Astrocyte (in vitro differentiated cells and primary cell): ENCODE data around the gene USP48. TPM values are rescaled to one million over a fixed set of nuclear protein-coding genes. Genes with fewer than 3 reads are reported as not detected.
"Not testable (repeated sequence)": the region's sequence is repeated elsewhere in the genome, so short reads cannot be mapped to it uniquely, and the experiment has no call there.

Experiments
- DNase-seq: peaks from one replicate; pipeline ENCODE4 v3.0.0-alpha.2; 2010; ENCODE audit warnings: low read depth
- FAIRE-seq: peaks from 2 replicates; lab custom pipeline; 2011; peaks lifted over from hg19 to GRCh38; lab: Jason Lieb, UNC
- H2AFZ ChIP-seq: 2 replicates; pipeline ENCODE4 v1.6.0; 2012; ENCODE audit warnings: low read depth, low read length, inconsistent platforms
- H3K27ac ChIP-seq: 2 replicates; pipeline ENCODE4 v1.5.1; 2011; ENCODE audit warnings: low read depth, low read length, inconsistent platforms
- H3K27me3 ChIP-seq: 2 replicates; pipeline ENCODE4 v1.6.0; 2011; ENCODE audit warnings: low read length, inconsistent platforms; ENCODE audit not compliant: insufficient read depth
- H3K36me3 ChIP-seq: 2 replicates; pipeline ENCODE4 v1.5.1; 2011; ENCODE audit warnings: low read length, inconsistent platforms; ENCODE audit not compliant: insufficient read depth
- H3K4me1 ChIP-seq: 2 replicates; pipeline ENCODE4 v1.5.1; 2011; ENCODE audit warnings: low read length, inconsistent platforms; ENCODE audit not compliant: insufficient read depth
- H3K4me2 ChIP-seq: 2 replicates; pipeline ENCODE4 v1.6.0; 2012; ENCODE audit warnings: low read length, inconsistent platforms
- H3K4me3 ChIP-seq: 2 replicates; pipeline ENCODE4 v1.5.1; 2011; ENCODE audit warnings: low read depth, mild to moderate bottlenecking, low read length, inconsistent platforms; ENCODE audit not compliant: insufficient read depth
- H3K79me2 ChIP-seq: 2 replicates; pipeline ENCODE4 v1.6.0; 2012; ENCODE audit warnings: mild to moderate bottlenecking, low read length, inconsistent platforms; ENCODE audit not compliant: insufficient read depth
- H3K9ac ChIP-seq: 2 replicates; pipeline ENCODE4 v1.6.0; 2012; ENCODE audit warnings: mild to moderate bottlenecking, low read length, inconsistent platforms
- H3K9me3 ChIP-seq: 2 replicates; pipeline ENCODE4 v1.5.1; 2012; ENCODE audit warnings: low read depth, mild to moderate bottlenecking, low read length, inconsistent platforms; ENCODE audit not compliant: insufficient read depth
- H4K20me1 ChIP-seq: 2 replicates; pipeline ENCODE4 v1.6.0; 2012; ENCODE audit warnings: low read length, inconsistent platforms; ENCODE audit not compliant: insufficient read depth
- H3K27ac Mint-ChIP-seq: one replicate; pipeline ENCODE4 v1.8.0; 2021; ENCODE audit warnings: mild to moderate bottlenecking, mixed read lengths; ENCODE audit not compliant: unreplicated experiment
- H3K27me3 Mint-ChIP-seq: one replicate; pipeline ENCODE4 v1.8.0; 2021; ENCODE audit warnings: low read depth, mixed read lengths; ENCODE audit not compliant: unreplicated experiment
- H3K36me3 Mint-ChIP-seq: one replicate; pipeline ENCODE4 v1.8.0; 2021; ENCODE audit warnings: low read depth, mixed read lengths; ENCODE audit not compliant: unreplicated experiment
- H3K4me1 Mint-ChIP-seq: one replicate; pipeline ENCODE4 v1.8.0; 2021; ENCODE audit warnings: low read depth, mixed read lengths; ENCODE audit not compliant: unreplicated experiment
- H3K4me3 Mint-ChIP-seq: one replicate; pipeline ENCODE4 v1.8.0; 2021; ENCODE audit warnings: mild to moderate bottlenecking, moderate library complexity, mixed read lengths; ENCODE audit not compliant: unreplicated experiment
- H3K9me3 Mint-ChIP-seq: one replicate; pipeline ENCODE4 v1.8.0; 2021; ENCODE audit warnings: mild to moderate bottlenecking, mixed read lengths; ENCODE audit not compliant: unreplicated experiment
- EZH2 ChIP-seq: IDR thresholded peaks from 2 replicates; pipeline ENCODE4 v1.6.1; 2012; ENCODE audit warnings: mild to moderate bottlenecking, low read length, inconsistent platforms; ENCODE audit not compliant: insufficient read depth
- total RNA-seq: library from RNA; stranded (reverse); gene quantifications from 2 replicates; pipeline ENCODE4 v1.2.1, GENCODE V29; 2021
- TF ChIP-seq, protein P1 (sequence below): IDR thresholded peaks from 2 replicates; pipeline ENCODE4 v1.5.1; 2011; ENCODE audit warnings: low read depth, mild to moderate bottlenecking, inconsistent platforms, low read length, moderate library complexity; ENCODE audit not compliant: insufficient read depth

USP48 gene
- total RNA-seq, 1 donor from 2014 or later: 85.7 TPM

DNA sequence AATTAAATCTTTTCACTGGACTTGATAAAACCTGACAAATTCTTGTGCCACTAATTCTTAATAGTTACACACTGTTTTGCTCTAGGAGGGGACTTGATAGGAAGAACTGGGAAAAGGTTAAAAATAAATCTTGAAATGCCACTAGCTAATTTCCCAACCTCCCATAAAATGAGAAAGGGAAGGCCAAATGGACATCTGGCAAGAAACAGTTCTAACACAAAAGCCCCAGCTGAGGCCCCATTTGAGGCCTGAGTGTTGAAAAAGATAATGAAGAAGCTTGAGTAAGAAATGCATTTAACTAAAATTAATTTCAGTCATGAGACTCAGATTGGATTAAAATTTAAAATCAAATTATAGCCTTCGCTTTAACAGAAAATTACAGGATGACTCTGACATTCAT lies 102.6 kb downstream of the USP48 start:
- H3K4me2 ChIP-seq: no peak overlapping the region
- TF ChIP-seq, protein P1, sequence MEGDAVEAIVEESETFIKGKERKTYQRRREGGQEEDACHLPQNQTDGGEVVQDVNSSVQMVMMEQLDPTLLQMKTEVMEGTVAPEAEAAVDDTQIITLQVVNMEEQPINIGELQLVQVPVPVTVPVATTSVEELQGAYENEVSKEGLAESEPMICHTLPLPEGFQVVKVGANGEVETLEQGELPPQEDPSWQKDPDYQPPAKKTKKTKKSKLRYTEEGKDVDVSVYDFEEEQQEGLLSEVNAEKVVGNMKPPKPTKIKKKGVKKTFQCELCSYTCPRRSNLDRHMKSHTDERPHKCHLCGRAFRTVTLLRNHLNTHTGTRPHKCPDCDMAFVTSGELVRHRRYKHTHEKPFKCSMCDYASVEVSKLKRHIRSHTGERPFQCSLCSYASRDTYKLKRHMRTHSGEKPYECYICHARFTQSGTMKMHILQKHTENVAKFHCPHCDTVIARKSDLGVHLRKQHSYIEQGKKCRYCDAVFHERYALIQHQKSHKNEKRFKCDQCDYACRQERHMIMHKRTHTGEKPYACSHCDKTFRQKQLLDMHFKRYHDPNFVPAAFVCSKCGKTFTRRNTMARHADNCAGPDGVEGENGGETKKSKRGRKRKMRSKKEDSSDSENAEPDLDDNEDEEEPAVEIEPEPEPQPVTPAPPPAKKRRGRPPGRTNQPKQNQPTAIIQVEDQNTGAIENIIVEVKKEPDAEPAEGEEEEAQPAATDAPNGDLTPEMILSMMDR: no peak
- no peak for TF ChIP-seq EZH2
- Mint-ChIP-seq H3K9me3 (peaks cover 5% of the 10 kb centered on the region), H3K36me3 (peaks cover 35% of the 10 kb centered on the region), H3K4me3 (no peak overlapping the region), H3K27me3 (no peaks in the 10 kb centered on the region), H3K27ac (no peak overlapping the region), H3K4me1 (no peaks in the 10 kb centered on the region)
- no peak for DNase-seq
- H3K4me1 ChIP-seq: no peaks in the 10 kb centered on the region
- peaks cover 9% of the 10 kb centered on the region for H3K36me3 ChIP-seq
- no peaks in the 10 kb centered on the region for H3K79me2 ChIP-seq
- no peak for FAIRE-seq
- H2AFZ ChIP-seq: no peak overlapping the region
- H3K9ac ChIP-seq: no peak overlapping the region
- H3K27me3 ChIP-seq: no peaks in the 10 kb centered on the region
- H3K27ac ChIP-seq: no peak overlapping the region
- no peaks in the 10 kb centered on the region for H4K20me1 ChIP-seq
- H3K9me3 ChIP-seq: no peaks in the 10 kb centered on the region
- no peak overlapping the region for H3K4me3 ChIP-seq

DNA sequence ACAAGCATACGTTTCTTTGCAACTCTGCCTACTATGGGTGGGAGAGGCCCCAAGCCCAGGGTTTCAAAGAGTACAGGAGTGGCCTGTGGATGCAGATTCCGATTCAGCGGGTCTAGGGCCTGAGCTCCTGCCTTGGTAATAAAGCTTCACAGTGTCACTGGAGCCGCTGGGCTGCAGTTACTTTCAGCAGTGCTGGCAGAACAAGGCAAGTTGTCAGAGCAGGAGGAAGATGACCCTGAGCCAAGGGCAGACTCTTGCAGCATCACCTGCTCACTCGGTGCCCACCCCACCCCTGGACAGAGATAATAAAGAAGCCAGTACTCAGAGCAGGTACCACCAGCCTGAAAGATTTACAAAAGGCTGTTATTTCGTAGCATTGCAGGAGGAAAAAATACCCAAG lies 105.8 kb downstream of the USP48 start:
- FAIRE-seq (no peak), DNase-seq (no peak)
- Histone ChIP-seq H2AFZ (no peak overlapping the region), H3K27me3 (no peaks in the 10 kb centered on the region), H4K20me1 (peaks cover 14% of the 10 kb centered on the region), H3K79me2 (no peaks in the 10 kb centered on the region), H3K27ac (no peak overlapping the region), H3K4me3 (no peak overlapping the region), H3K4me1 (peaks cover 18% of the 10 kb centered on the region), H3K4me2 (no peak overlapping the region), H3K9ac (no peak overlapping the region), H3K36me3 (peaks cover 4% of the 10 kb centered on the region), H3K9me3 (no peaks in the 10 kb centered on the region)
- Mint-ChIP-seq H3K36me3 (peaks cover 21% of the 10 kb centered on the region), H3K9me3 (no peaks in the 10 kb centered on the region), H3K27me3 (no peaks in the 10 kb centered on the region), H3K4me3 (no peak overlapping the region), H3K27ac (no peak overlapping the region), H3K4me1 (peaks cover 12% of the 10 kb centered on the region)
- no peak for TF ChIP-seq EZH2
- TF ChIP-seq, protein P1: no peak

GRCh38 chr1:21674957-21675356 lies 108.0 kb downstream of the USP48 start:
- Histone ChIP-seq H3K9ac (no peak overlapping the region), H2AFZ (no peak overlapping the region), H3K4me3 (no peak overlapping the region), H3K27ac (no peak overlapping the region), H3K27me3 (peaks cover 10% of the 10 kb centered on the region), H3K79me2 (no peaks in the 10 kb centered on the region), H3K4me2 (no peak overlapping the region), H3K4me1 (peaks cover 24% of the 10 kb centered on the region), H4K20me1 (peaks cover 34% of the 10 kb centered on the region), H3K9me3 (no peaks in the 10 kb centered on the region), H3K36me3 (peaks cover 4% of the 10 kb centered on the region)
- H3K9me3 Mint-ChIP-seq: no peaks in the 10 kb centered on the region
- H3K27me3 Mint-ChIP-seq: no peaks in the 10 kb centered on the region
- DNase-seq (no peak), FAIRE-seq (no peak)
- H3K4me3 Mint-ChIP-seq: no peak overlapping the region
- H3K36me3 Mint-ChIP-seq: peaks cover 12% of the 10 kb centered on the region
- TF ChIP-seq, protein P1: no peak
- TF ChIP-seq EZH2: no peak
- no peak overlapping the region for H3K27ac Mint-ChIP-seq
- H3K4me1 Mint-ChIP-seq: peaks cover 20% of the 10 kb centered on the region

- H3K4me3 ChIP-seq, H3K9me3 ChIP-seq, DNase-seq, H3K27me3 Mint-ChIP-seq, H3K36me3 Mint-ChIP-seq, H3K79me2 ChIP-seq, H3K36me3 ChIP-seq, H3K27ac ChIP-seq, H2AFZ ChIP-seq, H3K27ac Mint-ChIP-seq, H3K4me3 Mint-ChIP-seq, H3K9ac ChIP-seq, H3K9me3 Mint-ChIP-seq, FAIRE-seq: not testable (repeated sequence)
- Histone ChIP-seq H3K4me2 (peak overlapping the region; percentile 56), H4K20me1 (peaks cover 39% of the 10 kb centered on the region), H3K27me3 (peaks cover 18% of the 10 kb centered on the region), H3K4me1 (peaks cover 33% of the 10 kb centered on the region)
- H3K4me1 Mint-ChIP-seq: peaks cover 20% of the 10 kb centered on the region
Measured at GRCh38 chr1:21673853-21674252, 109.1 kb downstream of the USP48 start.
